DND-41 (cell line): ENCODE results near the gene C1QTNF6.

Experiments used
- EZH2 ChIP-seq: IDR thresholded peaks from 3 replicates; pipeline ENCODE4 v1.6.1; 2012; ENCODE audit warnings: borderline replicate concordance, low read depth, mild to moderate bottlenecking, moderate library complexity, low read length, inconsistent platforms; ENCODE audit not compliant: severe bottlenecking
- TF ChIP-seq, protein P1 (sequence below): IDR thresholded peaks from 2 replicates; pipeline ENCODE4 v1.5.1; 2012; ENCODE audit warnings: borderline replicate concordance, low read length, moderate library complexity, mild to moderate bottlenecking; ENCODE audit not compliant: poor library complexity, severe bottlenecking; ENCODE audit errors: extremely low read depth

GRCh38 chr22:37188901-37189466 lies 937 bp upstream of the C1QTNF6 start:
- TF ChIP-seq, protein P1, sequence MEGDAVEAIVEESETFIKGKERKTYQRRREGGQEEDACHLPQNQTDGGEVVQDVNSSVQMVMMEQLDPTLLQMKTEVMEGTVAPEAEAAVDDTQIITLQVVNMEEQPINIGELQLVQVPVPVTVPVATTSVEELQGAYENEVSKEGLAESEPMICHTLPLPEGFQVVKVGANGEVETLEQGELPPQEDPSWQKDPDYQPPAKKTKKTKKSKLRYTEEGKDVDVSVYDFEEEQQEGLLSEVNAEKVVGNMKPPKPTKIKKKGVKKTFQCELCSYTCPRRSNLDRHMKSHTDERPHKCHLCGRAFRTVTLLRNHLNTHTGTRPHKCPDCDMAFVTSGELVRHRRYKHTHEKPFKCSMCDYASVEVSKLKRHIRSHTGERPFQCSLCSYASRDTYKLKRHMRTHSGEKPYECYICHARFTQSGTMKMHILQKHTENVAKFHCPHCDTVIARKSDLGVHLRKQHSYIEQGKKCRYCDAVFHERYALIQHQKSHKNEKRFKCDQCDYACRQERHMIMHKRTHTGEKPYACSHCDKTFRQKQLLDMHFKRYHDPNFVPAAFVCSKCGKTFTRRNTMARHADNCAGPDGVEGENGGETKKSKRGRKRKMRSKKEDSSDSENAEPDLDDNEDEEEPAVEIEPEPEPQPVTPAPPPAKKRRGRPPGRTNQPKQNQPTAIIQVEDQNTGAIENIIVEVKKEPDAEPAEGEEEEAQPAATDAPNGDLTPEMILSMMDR = no peak
- no peak for TF ChIP-seq EZH2
